Thyroid gland (tissue), 4 donors: Measurements from ENCODE around the gene MORN4.

Source experiments
- POLR2A ChIP-seq, 2 donors: fragments of 450-650 bp; IDR thresholded peaks; one replicate each; pipeline ENCODE4 v1.6.1; 2017; ENCODE audit warnings: antibody characterized with exemption in 2 of 2, mild to moderate bottlenecking in 2 of 2, moderate library complexity in 1 of 2
- TF ChIP-seq, protein P1 (sequence below), 6 experiments: fragments of 200-600 bp in 3 of 6; fragments of 450-650 bp in 3 of 6; sonication (generic) in 3 of 6; IDR thresholded peaks; one replicate each; pipeline ENCODE4 v1.5.1; 2016 to 2019; ENCODE audit warnings: antibody characterized with exemption in 6 of 6, mild to moderate bottlenecking in 2 of 6, inconsistent platforms in 1 of 6, moderate library complexity in 1 of 6

DNA sequence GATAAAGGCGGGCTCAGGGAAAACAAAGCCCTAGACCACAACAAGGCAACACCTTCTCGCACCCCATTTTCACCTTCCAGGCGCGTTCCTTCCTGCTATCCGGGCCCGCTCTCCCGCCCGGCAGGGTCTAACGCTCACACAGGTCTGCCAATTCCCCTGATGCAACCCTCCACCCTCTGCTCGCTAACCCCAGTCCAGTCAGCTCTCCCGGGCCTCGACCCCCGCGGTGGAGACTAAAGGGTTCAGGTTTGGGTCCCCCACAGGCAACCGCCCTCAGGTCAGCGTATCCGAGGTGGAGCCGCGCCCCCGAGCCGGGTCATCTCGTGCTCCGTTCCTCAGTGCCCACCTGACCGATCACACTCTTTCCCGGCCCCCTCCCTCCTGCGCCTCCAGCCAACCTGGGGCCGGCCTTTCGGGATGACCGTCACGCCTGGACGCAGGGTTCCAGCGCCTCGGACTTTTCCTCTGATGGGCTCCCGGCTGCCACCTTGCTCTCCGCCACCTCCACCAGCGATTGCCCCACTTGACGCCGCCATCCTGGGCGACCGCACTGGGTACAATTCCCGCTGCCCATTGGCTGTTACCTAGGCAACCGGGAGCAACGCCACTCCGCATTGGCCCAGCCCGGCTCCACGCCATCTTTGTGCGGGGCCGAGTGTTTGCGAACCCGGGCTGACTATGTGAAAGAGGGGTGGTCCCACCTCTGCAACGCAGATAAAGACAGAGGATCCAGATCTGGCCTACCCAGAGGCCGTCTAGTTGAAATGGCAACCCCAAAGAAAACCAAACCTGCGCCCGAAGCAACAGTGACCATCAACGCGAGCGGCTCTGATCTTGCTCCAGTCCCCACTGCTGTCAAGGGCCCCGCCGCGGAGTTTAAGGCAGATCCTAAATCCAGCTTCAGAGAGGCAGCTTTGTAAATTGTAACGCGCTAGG is at the start of gene MORN4:
- TF ChIP-seq, protein P1, sequence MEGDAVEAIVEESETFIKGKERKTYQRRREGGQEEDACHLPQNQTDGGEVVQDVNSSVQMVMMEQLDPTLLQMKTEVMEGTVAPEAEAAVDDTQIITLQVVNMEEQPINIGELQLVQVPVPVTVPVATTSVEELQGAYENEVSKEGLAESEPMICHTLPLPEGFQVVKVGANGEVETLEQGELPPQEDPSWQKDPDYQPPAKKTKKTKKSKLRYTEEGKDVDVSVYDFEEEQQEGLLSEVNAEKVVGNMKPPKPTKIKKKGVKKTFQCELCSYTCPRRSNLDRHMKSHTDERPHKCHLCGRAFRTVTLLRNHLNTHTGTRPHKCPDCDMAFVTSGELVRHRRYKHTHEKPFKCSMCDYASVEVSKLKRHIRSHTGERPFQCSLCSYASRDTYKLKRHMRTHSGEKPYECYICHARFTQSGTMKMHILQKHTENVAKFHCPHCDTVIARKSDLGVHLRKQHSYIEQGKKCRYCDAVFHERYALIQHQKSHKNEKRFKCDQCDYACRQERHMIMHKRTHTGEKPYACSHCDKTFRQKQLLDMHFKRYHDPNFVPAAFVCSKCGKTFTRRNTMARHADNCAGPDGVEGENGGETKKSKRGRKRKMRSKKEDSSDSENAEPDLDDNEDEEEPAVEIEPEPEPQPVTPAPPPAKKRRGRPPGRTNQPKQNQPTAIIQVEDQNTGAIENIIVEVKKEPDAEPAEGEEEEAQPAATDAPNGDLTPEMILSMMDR (IDR thresholded peaks at IDR 0.05), result no peak
- peak in 1 of 2 donors; percentile 59 for TF ChIP-seq POLR2A (IDR thresholded peaks at IDR 0.05)
